ENCODE results near the gene IGF2.

IGF2 gene

DNA sequence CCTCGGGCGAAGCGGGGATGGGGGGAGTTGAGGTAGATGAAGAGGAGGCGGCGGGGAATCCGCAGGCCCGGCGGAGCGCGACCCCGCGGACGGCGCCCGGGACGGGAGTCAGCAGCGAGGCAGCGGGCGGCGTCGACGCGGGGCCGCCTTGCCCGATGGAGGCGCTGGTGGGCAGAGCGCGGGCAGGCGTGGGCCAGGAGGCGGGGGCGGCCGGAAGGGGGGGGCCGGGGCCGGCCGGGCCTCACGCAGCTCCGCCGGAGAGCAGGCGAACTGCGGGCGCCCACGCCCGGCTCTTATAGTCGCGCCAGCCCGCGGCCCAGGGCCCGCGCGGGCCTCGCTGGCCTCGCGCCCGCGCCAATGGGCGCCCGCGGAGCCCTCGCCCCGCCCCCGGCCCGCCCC, at the start of gene IGF2:
IGF2 (minus strand) TSS at position 267 of the 399 bp plus-strand sequence. CDS start 3,866 bp downstream, outside the sequence.
- DNase-seq (ENCODE audit: low spot score): peak; percentile 58
- TF ChIP-seq CTCF (IDR thresholded peaks at IDR 0.05; ENCODE audit: extremely low read depth, missing control alignments): no peak

GRCh38 chr11:2188745-2189144, 49.6 kb upstream of the IGF2 start:
- no peak for TF ChIP-seq CTCF (IDR thresholded peaks at IDR 0.05; ENCODE audit: extremely low read depth, missing control alignments)
- DNase-seq (ENCODE audit: low spot score): no peak

GRCh38 chr11:2187280-2187707, 48.1 kb upstream of the IGF2 start:
- DNase-seq (ENCODE audit: low spot score): no peak

GRCh38 chr11:2186669-2187279, 47.6 kb upstream of the IGF2 start:
- TF ChIP-seq CTCF (IDR thresholded peaks at IDR 0.05; ENCODE audit: extremely low read depth, missing control alignments): peak; percentile 3
- no peak for DNase-seq (ENCODE audit: low spot score)

More at GRCh38 chr11:2187280-2187707, 48.1 kb upstream of the IGF2 start:
- no peak for TF ChIP-seq CTCF (IDR thresholded peaks at IDR 0.05; ENCODE audit: extremely low read depth, missing control alignments)

DNA sequence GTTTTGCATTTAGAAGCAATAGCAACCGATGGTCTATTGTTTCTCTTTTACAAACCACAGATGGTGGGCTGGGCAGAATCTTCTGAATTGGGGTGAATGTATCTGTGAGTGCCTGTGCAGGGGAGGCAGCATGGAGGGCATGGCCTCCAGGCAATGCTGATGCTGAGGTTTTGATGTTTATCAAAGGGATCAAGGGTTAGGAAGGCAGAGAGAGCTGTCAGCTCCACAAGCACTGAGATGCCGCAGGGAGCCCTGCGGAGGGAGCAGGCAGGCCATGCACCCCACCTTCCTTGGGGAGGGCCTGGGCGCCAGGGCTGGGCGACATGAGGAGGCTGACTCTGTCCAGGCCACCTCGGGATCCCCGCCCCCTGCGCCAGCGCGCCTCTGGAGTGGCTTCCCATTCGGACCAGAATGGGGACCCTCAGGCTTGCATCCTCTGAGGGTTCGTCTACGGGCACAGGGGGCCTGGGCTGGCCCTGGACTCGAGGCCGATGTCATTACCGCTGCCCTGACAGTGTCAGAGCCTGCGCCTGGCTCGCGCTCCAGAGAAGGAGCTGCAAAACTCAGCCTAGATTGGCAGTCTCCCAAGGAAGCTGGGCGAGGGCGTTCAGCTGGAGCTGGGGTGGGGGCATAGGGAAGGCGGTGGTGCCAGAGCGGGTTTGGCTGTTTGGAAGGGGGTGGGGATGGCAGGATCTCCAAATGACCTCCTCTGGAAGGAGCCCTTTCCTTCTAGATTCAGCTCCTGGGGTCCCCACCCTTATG, 46.3 kb upstream of the IGF2 start:
- no peak for TF ChIP-seq CTCF (IDR thresholded peaks at IDR 0.05; ENCODE audit: extremely low read depth, missing control alignments)
- DNase-seq (ENCODE audit: low spot score): no peak

- TF ChIP-seq CTCF (IDR thresholded peaks at IDR 0.05; ENCODE audit: extremely low read depth, missing control alignments): no peak
- no peak for DNase-seq (ENCODE audit: low spot score)
These were observed 43.7 kb upstream of the IGF2 start for GRCh38 chr11:2182692-2183474.

- TF ChIP-seq CTCF (IDR thresholded peaks at IDR 0.05; ENCODE audit: extremely low read depth, missing control alignments): no peak
These were observed 42.9 kb upstream of the IGF2 start for GRCh38 chr11:2182075-2182474.

More at GRCh38 chr11:2182075-2182474, 42.9 kb upstream of the IGF2 start:
- no peak for DNase-seq (ENCODE audit: low spot score)
